HepG2 (cell line): ENCODE data around the gene REPS2. TPM values are rescaled to one million over a fixed set of nuclear protein-coding genes. Genes with fewer than 3 reads are reported as not detected.

Source experiments
- ATAC-seq: fragments of 200-7000 bp; cut with Tn5 transposase; 3 replicates; pipeline ENCODE4 v1.9.1; 2020; ENCODE audit warnings: mild to moderate bottlenecking, moderate library complexity
- BruUV-seq: library from RNA; stranded (reverse); fragments of 400-500 nt; replicated peaks from 2 replicates; lab custom pipeline; 2021; lab: Mats Ljungman, UMichigan
- CTCF ChIA-PET: fragments of 300-600 bp; formaldehyde crosslinking; extraction: SDS; loops from one replicate; lab custom pipeline; 2021; ENCODE audit warnings: low total read pairs, inconsistent platforms, low intra/inter-chr PET ratio; lab: Yijun Ruan, JAX
- POLR2A ChIA-PET: fragments of 350-600 bp; sonication (Branson Sonifier 250); formaldehyde crosslinking; loops from one replicate; lab custom pipeline; 2020; ENCODE audit warnings: antibody characterized with exemption, inconsistent platforms; lab: Yijun Ruan, JAX
- DNase-seq: peaks from one replicate; pipeline ENCODE4 v3.0.0-alpha.2; 2015; ENCODE audit warnings: low spot score
- FAIRE-seq: peaks from 3 replicates; lab custom pipeline; 2011; peaks lifted over from hg19 to GRCh38; lab: Jason Lieb, UNC
- H2AFZ ChIP-seq: one replicate; pipeline ENCODE4 v1.6.1; 2011; ENCODE audit warnings: low read length, inconsistent platforms
- H3K27ac ChIP-seq: fragments of 300-600 bp; 3 replicates; pipeline ENCODE4 v1.8.0; 2011; ENCODE audit warnings: mixed run types, mild to moderate bottlenecking, mixed read lengths, low read length, inconsistent platforms; ENCODE audit not compliant: insufficient read depth; ENCODE audit errors: extremely low read length
- H3K27me3 ChIP-seq, 2 experiments: fragments of 200-600 bp in 1 of 2; 2 replicates in 1 of 2; 3 replicates in 1 of 2; pipeline versions ENCODE4 v1.6.0 to v1.8.0; 2011; ENCODE audit warnings: low read length in 2 of 2, mild to moderate bottlenecking in 2 of 2, moderate library complexity in 2 of 2, inconsistent platforms in 1 of 2; ENCODE audit not compliant: insufficient read depth in 2 of 2, control insufficient read depth in 1 of 2
- H3K36me3 ChIP-seq, 2 experiments: fragments of 200-600 bp in 1 of 2; replicated peaks in 1 of 2; 2 replicates in 1 of 2; 3 replicates in 1 of 2; pipeline versions ENCODE4 v1.5.1 to v1.8.0; 2011; ENCODE audit warnings: low read length in 2 of 2, inconsistent platforms in 1 of 2; ENCODE audit not compliant: insufficient read depth in 2 of 2, control insufficient read depth in 1 of 2
- H3K4me1 ChIP-seq: 2 replicates; pipeline ENCODE4 v1.5.1; 2012; ENCODE audit warnings: low read length, inconsistent platforms; ENCODE audit not compliant: insufficient read depth
- H3K4me2 ChIP-seq: 2 replicates; pipeline ENCODE4 v1.6.0; 2011; ENCODE audit warnings: low read depth, low read length, inconsistent platforms
- H3K4me3 ChIP-seq, 3 experiments: fragments of 200-600 bp in 1 of 3; sonication (generic), shearing (Covaris generic) in 1 of 3; replicated peaks in 1 of 3; 2 replicates each; pipeline ENCODE4 v1.5.1; 2011 to 2016; ENCODE audit warnings: low read length in 3 of 3, inconsistent platforms in 2 of 3, low read depth in 2 of 3, mild to moderate bottlenecking in 2 of 3, control low read depth in 1 of 3, mixed read lengths in 1 of 3; ENCODE audit not compliant: insufficient read depth in 1 of 3
- H3K79me2 ChIP-seq: one replicate; pipeline ENCODE4 v1.6.1; 2011; ENCODE audit warnings: low read length, inconsistent platforms; ENCODE audit not compliant: insufficient read depth
- H3K9ac ChIP-seq: 2 replicates; pipeline ENCODE4 v1.6.0; 2011; ENCODE audit warnings: mild to moderate bottlenecking, low read depth, low read length, inconsistent platforms; ENCODE audit not compliant: insufficient read depth
- H3K9me3 ChIP-seq: 2 replicates; pipeline ENCODE4 v1.5.1; 2012; ENCODE audit warnings: mild to moderate bottlenecking, low read length
- H4K20me1 ChIP-seq: 2 replicates; pipeline ENCODE4 v1.6.0; 2011; ENCODE audit warnings: inconsistent platforms, mild to moderate bottlenecking, low read length, moderate library complexity; ENCODE audit not compliant: insufficient read depth
- KLF15 ChIP-seq: sonication (generic); formaldehyde crosslinking; IDR thresholded peaks from 2 replicates; pipeline ENCODE4 v1.8.1; 2023; ENCODE audit warnings: borderline replicate concordance, mild to moderate bottlenecking, inconsistent platforms, missing genetic modification reagents, mixed read lengths
- SMAD1 ChIP-seq: sonication (generic); formaldehyde crosslinking; IDR thresholded peaks from 2 replicates; pipeline ENCODE4 v1.4.0; 2020; ENCODE audit warnings: missing genetic modification reagents, low read depth, mild to moderate bottlenecking, borderline replicate concordance
- ZNF510 ChIP-seq: sonication (generic); formaldehyde crosslinking; IDR thresholded peaks from 2 replicates; pipeline ENCODE4 v1.4.0; 2020; ENCODE audit warnings: low read depth, mild to moderate bottlenecking, missing genetic modification reagents
- WGBS: methylation state at CpG from one replicate; pipeline ENCODE4 v1.1.6; 2017; ENCODE audit warnings: low lambda C conversion rate; 5-methylcytosine and 5-hydroxymethylcytosine counted together
- in situ Hi-C: cut with HindIII; loops from 2 replicates; pipeline ENCODE4 v1.10.0; 2017; ENCODE audit warnings: low pct_unique_long_range_greater_than_20kb; ENCODE audit not compliant: extremely low pct_ligation_motif_present
- intact Hi-C: fragments of 100-400 bp; cut with micrococcal nuclease; formaldehyde crosslinking; loops from one replicate; pipeline ENCODE4 v1.10.0; 2022; ENCODE audit not compliant: unreplicated experiment
- polyA plus RNA-seq, 8 experiments: library from polyadenylated mRNA; depleted of rRNA in 3 of 8; stranded (reverse) in 7 of 8; unstranded in 1 of 8; fragments of >200 nt; fragmentation: Illumina TruSeq in 4 of 8; extraction: Trizol in 4 of 8; gene quantifications; 2 replicates each; pipeline versions ENCODE4 v1.2.1 to v1.2.3, GENCODE V29; 2011 to 2016; ENCODE audit warnings: low read depth in 4 of 8, missing spikeins in 1 of 8, mixed read lengths in 1 of 8; ENCODE audit not compliant: insufficient read depth in 1 of 8
- total RNA-seq, 5 experiments: library from RNA; depleted of rRNA; stranded (reverse); fragments of >200 nt; fragmentation: Illumina TruSeq; extraction: Trizol; gene quantifications; 2 replicates each; pipeline ENCODE4 v1.2.3, GENCODE V29; 2016; ENCODE audit warnings: low read depth in 1 of 5

REPS2 gene
- total and polyA plus RNA-seq, 2 of the 13 experiments (the other 11 are each of a cell fraction or from before 2014, with no cell fraction given): 0.05 to 0.58 TPM

GRCh38 chrX:17062065-17062464 lies 115.6 kb downstream of the REPS2 start:
- no peaks in the 10 kb centered on the region for H3K4me1 ChIP-seq
- in situ Hi-C loops: no loop called here
- no TSS peak for BruUV-seq
- ChIA-PET POLR2A (no interaction called here), CTCF (no interaction called here)
- no peaks in the 10 kb centered on the region for H3K27me3 ChIP-seq
- no peak overlapping the region for H3K4me3 ChIP-seq
- H3K9ac ChIP-seq: no peak overlapping the region
- no peak for TF ChIP-seq KLF15
- TF ChIP-seq, all 625 proteins: peak for 0
- Histone ChIP-seq H3K4me2 (no peak overlapping the region), H3K79me2 (no peaks in the 10 kb centered on the region), H4K20me1 (no peaks in the 10 kb centered on the region), H3K36me3 (no peaks in the 10 kb centered on the region), H3K9me3 (no peaks in the 10 kb centered on the region), H3K27ac (no peak overlapping the region), H2AFZ (no peak overlapping the region)
- ATAC-seq (no peak), DNase-seq (no peak), FAIRE-seq (no peak)
- intact Hi-C loops: no loop called here

- Histone ChIP-seq H3K4me2 (no peak overlapping the region), H3K36me3 (no peaks in the 10 kb centered on the region), H3K79me2 (no peaks in the 10 kb centered on the region), H3K9me3 (no peaks in the 10 kb centered on the region), H4K20me1 (no peaks in the 10 kb centered on the region), H3K27ac (no peak overlapping the region), H3K4me3 (no peak overlapping the region), H3K27me3 (no peaks in the 10 kb centered on the region), H3K4me1 (no peaks in the 10 kb centered on the region), H3K9ac (no peak overlapping the region), H2AFZ (no peak overlapping the region)
- in situ Hi-C loops: no loop called here
- no peak for ATAC-seq
- CTCF ChIA-PET: no interaction called here
- no peak for DNase-seq
- POLR2A ChIA-PET: no interaction called here
- BruUV-seq: no TSS peak
- intact Hi-C loops: no loop called here
- WGBS: 6% methylated on average over 5 of the region's 5 CpGs
- no peak for FAIRE-seq
- no peak for TF ChIP-seq ZNF510 (CRISPR knock-in tag)
- TF ChIP-seq SMAD1: no peak
These were observed 118.6 kb downstream of the REPS2 start for GRCh38 chrX:17065100-17065499.
